Neutrophil (primary cell): ENCODE results near the gene LRCH2.

Experiments used
- H3K27ac ChIP-seq: fragments of 200-600 bp; sonication (generic); 2 replicates; pipeline ENCODE4 v1.5.1; 2016; ENCODE audit warnings: mild to moderate bottlenecking, moderate library complexity
- H3K27me3 ChIP-seq: fragments of 200-600 bp; sonication (generic); 2 replicates; pipeline ENCODE4 v1.6.0; 2016; ENCODE audit warnings: mild to moderate bottlenecking
- H3K36me3 ChIP-seq: fragments of 200-600 bp; sonication (generic); 2 replicates; pipeline ENCODE4 v1.5.1; 2017
- H3K4me1 ChIP-seq, 2 experiments: fragments of 200-600 bp in 1 of 2; sonication (generic) in 1 of 2; 1 replicate in 1 of 2; 2 replicates in 1 of 2; pipeline versions ENCODE4 v1.5.1 to v1.6.1; 2013 to 2016; ENCODE audit warnings: low read depth in 1 of 2, low read length in 1 of 2, mild to moderate bottlenecking in 1 of 2, moderate library complexity in 1 of 2; ENCODE audit not compliant: control insufficient read depth in 1 of 2, insufficient read depth in 1 of 2
- H3K4me3 ChIP-seq, 2 experiments: fragments of 200-600 bp in 1 of 2; sonication (generic) in 1 of 2; 1 replicate in 1 of 2; 2 replicates in 1 of 2; pipeline ENCODE4 v1.5.1; 2013 to 2016; ENCODE audit warnings: low read depth in 1 of 2, low read length in 1 of 2, mild to moderate bottlenecking in 1 of 2, moderate library complexity in 1 of 2
- H3K9me3 ChIP-seq: fragments of 200-600 bp; sonication (generic); 2 replicates; pipeline ENCODE4 v1.5.1; 2016
- TF ChIP-seq, protein P1 (sequence below): fragments of 200-600 bp; sonication (generic); IDR thresholded peaks from 2 replicates; pipeline ENCODE4 v1.5.1; 2016; ENCODE audit warnings: antibody characterized with exemption

Gene LRCH2

DNA sequence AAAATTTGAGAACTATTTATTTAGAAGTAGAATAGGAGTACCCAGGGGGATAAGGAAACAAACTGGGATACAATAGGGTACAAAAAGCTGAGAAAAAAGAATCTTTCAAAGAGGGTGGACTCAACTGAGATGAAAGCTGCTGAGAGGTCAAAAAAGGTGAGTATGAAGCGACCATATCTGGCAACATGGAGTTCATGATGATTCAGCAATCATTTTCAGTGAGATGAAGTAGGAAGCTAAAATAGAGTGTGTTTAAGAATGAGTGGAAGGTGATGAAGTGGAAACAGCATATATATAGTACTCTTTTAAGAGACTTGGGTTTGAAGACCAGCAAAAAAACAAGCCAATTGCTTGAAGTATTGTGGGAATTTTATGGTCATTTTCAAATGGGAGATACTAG is 144.5 kb downstream of the LRCH2 start:
- no peak overlapping the region for H3K4me3 ChIP-seq
- H3K36me3 ChIP-seq, result no peaks in the 10 kb centered on the region
- H3K9me3 ChIP-seq, result no peaks in the 10 kb centered on the region
- H3K4me1 ChIP-seq, result no peaks in the 10 kb centered on the region
- no peaks in the 10 kb centered on the region for H3K27me3 ChIP-seq
- TF ChIP-seq, protein P1, sequence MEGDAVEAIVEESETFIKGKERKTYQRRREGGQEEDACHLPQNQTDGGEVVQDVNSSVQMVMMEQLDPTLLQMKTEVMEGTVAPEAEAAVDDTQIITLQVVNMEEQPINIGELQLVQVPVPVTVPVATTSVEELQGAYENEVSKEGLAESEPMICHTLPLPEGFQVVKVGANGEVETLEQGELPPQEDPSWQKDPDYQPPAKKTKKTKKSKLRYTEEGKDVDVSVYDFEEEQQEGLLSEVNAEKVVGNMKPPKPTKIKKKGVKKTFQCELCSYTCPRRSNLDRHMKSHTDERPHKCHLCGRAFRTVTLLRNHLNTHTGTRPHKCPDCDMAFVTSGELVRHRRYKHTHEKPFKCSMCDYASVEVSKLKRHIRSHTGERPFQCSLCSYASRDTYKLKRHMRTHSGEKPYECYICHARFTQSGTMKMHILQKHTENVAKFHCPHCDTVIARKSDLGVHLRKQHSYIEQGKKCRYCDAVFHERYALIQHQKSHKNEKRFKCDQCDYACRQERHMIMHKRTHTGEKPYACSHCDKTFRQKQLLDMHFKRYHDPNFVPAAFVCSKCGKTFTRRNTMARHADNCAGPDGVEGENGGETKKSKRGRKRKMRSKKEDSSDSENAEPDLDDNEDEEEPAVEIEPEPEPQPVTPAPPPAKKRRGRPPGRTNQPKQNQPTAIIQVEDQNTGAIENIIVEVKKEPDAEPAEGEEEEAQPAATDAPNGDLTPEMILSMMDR, result no peak
- H3K27ac ChIP-seq, result no peak overlapping the region

DNA sequence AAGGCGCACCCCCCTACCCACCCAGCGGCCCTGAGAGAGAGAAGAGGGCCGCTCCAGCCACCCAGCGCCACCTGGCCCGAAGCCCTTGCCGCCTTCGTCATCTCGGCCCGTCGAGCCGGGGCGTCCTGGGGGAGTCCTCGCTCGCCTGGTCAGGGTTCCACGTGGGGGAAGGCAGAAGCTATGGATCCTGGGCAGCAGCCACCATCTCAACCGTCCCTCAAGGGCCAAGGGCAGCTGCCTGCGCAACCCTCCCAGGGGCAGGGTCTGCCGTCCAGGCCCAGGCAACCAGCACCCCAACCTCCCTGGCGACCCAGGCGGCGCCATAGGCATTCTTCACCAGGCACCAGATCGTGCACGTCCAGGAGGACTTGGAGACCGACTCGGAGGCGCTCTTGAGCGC is 165.0 kb downstream of the LRCH2 start:
- TF ChIP-seq, protein P1, result no peak
- H3K9me3 ChIP-seq, result no peaks in the 10 kb centered on the region
- H3K27me3 ChIP-seq, result no peaks in the 10 kb centered on the region
- no peak overlapping the region for H3K27ac ChIP-seq
- no peaks in the 10 kb centered on the region for H3K36me3 ChIP-seq
- no peak overlapping the region for H3K4me3 ChIP-seq
- H3K4me1 ChIP-seq, result no peaks in the 10 kb centered on the region

DNA sequence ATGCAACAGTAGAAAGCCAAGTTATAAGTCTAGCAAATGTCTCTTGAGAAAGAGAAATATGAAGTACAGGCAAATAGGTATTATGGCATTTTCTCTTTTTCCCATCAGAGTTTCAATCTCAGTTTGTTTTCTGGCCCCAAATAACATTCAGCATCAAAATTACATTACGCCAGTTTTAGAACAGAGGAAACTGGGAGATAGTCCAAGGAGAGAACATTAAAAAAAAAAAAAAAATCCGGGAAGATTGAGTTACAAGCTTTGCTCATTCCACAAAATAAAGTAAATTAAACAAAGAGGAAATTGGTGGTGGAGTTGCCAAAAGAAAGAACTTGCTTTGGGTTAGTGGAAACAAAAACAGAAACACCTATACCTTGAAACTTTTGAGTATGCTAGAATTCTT is 166.1 kb downstream of the LRCH2 start:
- Histone ChIP-seq H3K9me3 (no peaks in the 10 kb centered on the region), H3K4me3 (no peak overlapping the region), H3K36me3 (no peaks in the 10 kb centered on the region), H3K4me1 (no peaks in the 10 kb centered on the region), H3K27ac (no peak overlapping the region), H3K27me3 (no peaks in the 10 kb centered on the region)
- TF ChIP-seq, protein P1, result no peak

DNA sequence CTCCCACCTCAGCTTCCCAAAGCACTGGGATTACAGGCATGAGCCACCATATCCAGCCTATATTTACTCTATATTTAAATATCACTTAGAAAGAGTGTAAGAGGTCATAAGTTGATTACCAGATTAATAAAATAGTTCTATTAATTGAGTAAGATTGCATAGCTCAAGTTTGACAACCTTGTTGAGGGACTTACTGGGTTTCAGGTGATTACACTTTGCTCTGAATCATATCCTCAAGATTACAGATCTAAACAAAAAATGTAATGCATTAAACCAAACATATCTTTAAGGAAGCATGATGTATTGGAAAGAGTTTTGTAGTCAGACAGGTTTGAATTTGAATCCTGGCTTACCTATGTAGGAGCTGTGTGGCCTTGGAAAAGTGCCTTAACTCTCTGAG is 168.6 kb downstream of the LRCH2 start:
- Histone ChIP-seq H3K36me3 (no peaks in the 10 kb centered on the region), H3K9me3 (no peaks in the 10 kb centered on the region), H3K4me1 (no peaks in the 10 kb centered on the region), H3K27me3 (no peaks in the 10 kb centered on the region), H3K27ac (no peak overlapping the region), H3K4me3 (no peak overlapping the region)
- TF ChIP-seq, protein P1, result no peak
